Measurements from ENCODE around the gene KRTAP10-11. TPM values are rescaled to one million over a fixed set of nuclear protein-coding genes. Genes with fewer than 3 reads are reported as not detected.

Gene KRTAP10-11
- total RNA-seq, 5 donors from 2014 or later (not counting 1 experiment from before 2014, with no cell fraction given), result not detected

DNA sequence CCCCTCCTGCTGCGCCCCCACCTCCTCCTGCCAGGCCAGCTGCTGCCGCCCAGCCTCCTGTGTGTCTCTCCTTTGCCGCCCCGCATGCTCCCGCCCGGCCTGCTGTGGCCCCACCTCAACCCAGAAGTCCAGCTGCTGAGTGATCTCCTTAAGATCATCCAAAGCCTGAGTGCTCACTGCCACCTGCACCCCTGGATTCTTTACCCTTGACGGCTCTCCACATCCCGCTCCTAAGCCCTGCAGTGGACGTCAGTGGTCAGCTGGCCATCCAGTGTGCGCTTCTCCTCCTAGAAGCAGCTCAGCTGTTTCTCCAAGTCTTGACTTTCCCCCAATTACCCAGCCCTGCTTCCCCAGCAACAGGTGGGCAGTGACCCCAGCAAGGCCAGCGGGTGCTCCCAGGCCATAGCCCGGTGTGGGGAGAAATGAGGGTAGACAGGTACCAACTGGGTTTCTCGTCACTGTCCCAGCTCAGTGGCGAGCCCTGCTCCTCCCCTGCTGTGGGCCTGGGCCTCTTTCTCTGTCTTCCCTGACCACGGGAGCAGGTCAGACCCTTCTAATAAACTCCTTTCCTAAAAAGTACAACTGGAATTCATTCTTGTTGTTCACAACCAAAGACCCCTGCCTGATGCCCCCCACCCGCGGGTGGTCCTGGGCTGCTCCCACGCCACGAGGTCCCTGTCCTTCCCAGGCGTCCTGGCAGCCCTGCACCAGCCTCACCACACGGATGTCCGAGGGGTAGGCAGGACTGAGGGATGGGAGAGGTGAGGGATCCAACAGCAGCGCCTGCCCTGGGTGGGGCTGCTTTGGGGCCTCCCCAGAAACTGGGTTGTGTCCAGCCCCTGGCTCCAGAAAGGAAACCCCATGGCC lies 44.4 kb upstream of the KRTAP10-11 start:
- Mint-ChIP-seq H3K27ac (no peak overlapping the region), H3K9me3 (peaks cover 5 to 16% (median 6%) of the 10 kb centered on the region in 3 donors), H3K27me3 (peaks cover 3 to 19% of the 10 kb centered on the region in 2 donors), H3K4me3 (no peak overlapping the region), H3K4me1 (peaks cover 0 to 5% (median 0%) of the 10 kb centered on the region in 3 donors), H3K36me3 (peaks cover 5% of the 10 kb centered on the region)
- WGBS (ENCODE audit: insufficient coverage), result 86% methylated on average over 15 of the region's 23 CpGs
- H3K27ac ChIP-seq (ENCODE audit: low read length), result no peak overlapping the region
- peaks cover 0 to 28% of the 10 kb centered on the region in 2 experiments for H3K27me3 ChIP-seq (replicated peaks in 1 of 2; ENCODE audit: control insufficient read depth in 2 of 2, extremely low read depth in 1 of 2, insufficient read depth in 2 of 2, low read length in 1 of 2)
- ChIA-PET CTCF (no interaction called here), POLR2A (no interaction called here)
- no peaks in the 10 kb centered on the region for H3K36me3 ChIP-seq (ENCODE audit: control insufficient read depth in 2 of 2, extremely low read depth in 1 of 2, insufficient read depth in 1 of 2, low read length in 1 of 2)
- no peaks in the 10 kb centered on the region for H3K9me3 ChIP-seq
- ATAC-seq (replicated peaks in 1 of 4) (no peak), DNase-seq (no peak)
- H3K4me3 ChIP-seq (ENCODE audit: control insufficient read depth in 1 of 2, extremely low read depth in 1 of 2, low read length in 1 of 2), result no peak overlapping the region
- no peaks in the 10 kb centered on the region for H3K4me1 ChIP-seq (ENCODE audit: control insufficient read depth in 1 of 2, extremely low read depth in 1 of 2, insufficient read depth in 2 of 2, low read length in 2 of 2)

GRCh38 chr21:44602463-44602850 lies 43.8 kb upstream of the KRTAP10-11 start:
- Mint-ChIP-seq H3K36me3 (peaks cover 5% of the 10 kb centered on the region), H3K4me1 (peaks cover 0 to 5% (median 0%) of the 10 kb centered on the region in 3 donors), H3K27me3 (peaks cover 3 to 19% of the 10 kb centered on the region in 2 donors), H3K9me3 (peaks cover 5 to 16% (median 6%) of the 10 kb centered on the region in 3 donors), H3K27ac (no peak overlapping the region), H3K4me3 (no peak overlapping the region)
- H3K4me1 ChIP-seq (ENCODE audit: control insufficient read depth in 1 of 2, extremely low read depth in 1 of 2, insufficient read depth in 2 of 2, low read length in 2 of 2), result no peaks in the 10 kb centered on the region
- WGBS (ENCODE audit: insufficient coverage), result 87% methylated on average over 20 of the region's 21 CpGs
- ChIA-PET CTCF (no interaction called here), POLR2A (no interaction called here)
- H3K27me3 ChIP-seq (replicated peaks in 1 of 2; ENCODE audit: control insufficient read depth in 2 of 2, extremely low read depth in 1 of 2, insufficient read depth in 2 of 2, low read length in 1 of 2), result peaks cover 0 to 28% of the 10 kb centered on the region in 2 experiments
- no peaks in the 10 kb centered on the region for H3K36me3 ChIP-seq (ENCODE audit: control insufficient read depth in 2 of 2, extremely low read depth in 1 of 2, insufficient read depth in 1 of 2, low read length in 1 of 2)
- no peak for DNase-seq
- H3K27ac ChIP-seq (ENCODE audit: low read length), result no peak overlapping the region
- no peak overlapping the region for H3K4me3 ChIP-seq (ENCODE audit: control insufficient read depth in 1 of 2, extremely low read depth in 1 of 2, low read length in 1 of 2)
- H3K9me3 ChIP-seq, result no peaks in the 10 kb centered on the region
- ATAC-seq (replicated peaks in 1 of 4), result no peak

GRCh38 chr21:44603109-44603875 lies 42.9 kb upstream of the KRTAP10-11 start:
- ChIA-PET CTCF (no interaction called here), POLR2A (no interaction called here)
- Mint-ChIP-seq H3K36me3 (peaks cover 5% of the 10 kb centered on the region), H3K4me1 (peaks cover 0 to 5% (median 0%) of the 10 kb centered on the region in 3 donors), H3K27me3 (peaks cover 6 to 20% of the 10 kb centered on the region in 2 donors), H3K27ac (no peak overlapping the region), H3K9me3 (peaks cover 5 to 12% (median 6%) of the 10 kb centered on the region in 3 donors), H3K4me3 (no peak overlapping the region)
- Histone ChIP-seq H3K27ac (ENCODE audit: low read length) (no peak overlapping the region), H3K36me3 (ENCODE audit: control insufficient read depth in 2 of 2, extremely low read depth in 1 of 2, insufficient read depth in 1 of 2, low read length in 1 of 2) (no peaks in the 10 kb centered on the region), H3K4me1 (ENCODE audit: control insufficient read depth in 1 of 2, extremely low read depth in 1 of 2, insufficient read depth in 2 of 2, low read length in 2 of 2) (no peaks in the 10 kb centered on the region), H3K27me3 (replicated peaks in 1 of 2; ENCODE audit: control insufficient read depth in 2 of 2, extremely low read depth in 1 of 2, insufficient read depth in 2 of 2, low read length in 1 of 2) (peaks cover 0 to 28% of the 10 kb centered on the region in 2 experiments), H3K9me3 (no peaks in the 10 kb centered on the region), H3K4me3 (ENCODE audit: control insufficient read depth in 1 of 2, extremely low read depth in 1 of 2, low read length in 1 of 2) (peak overlapping the region in 1 of 2 donors; percentile 23)
- DNase-seq (no peak), ATAC-seq (replicated peaks in 1 of 4) (no peak)
- 61% methylated on average over 15 of the region's 17 CpGs for WGBS (ENCODE audit: insufficient coverage)

DNA sequence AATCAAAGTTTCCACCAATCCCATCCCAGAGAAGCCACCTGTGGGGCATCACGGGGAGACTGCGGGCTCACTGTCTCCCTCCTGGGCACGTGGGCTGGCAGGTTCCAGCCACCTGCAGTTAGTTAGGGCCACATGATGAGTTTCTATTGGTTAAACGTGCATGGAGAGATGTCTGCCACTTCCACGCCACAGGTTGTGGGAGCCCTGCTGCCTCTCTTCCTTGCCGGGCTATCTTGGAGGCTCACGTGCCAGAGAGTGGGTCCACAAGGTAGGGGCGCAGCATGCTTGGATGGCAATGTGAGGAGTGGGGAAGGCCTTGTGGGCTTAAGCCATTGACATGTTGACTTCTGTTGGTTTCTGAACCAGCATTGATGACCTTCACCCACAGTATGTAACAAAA lies 42.3 kb upstream of the KRTAP10-11 start:
- H3K27ac ChIP-seq (ENCODE audit: low read length), result no peak overlapping the region
- peaks cover 3% of the 10 kb centered on the region for H3K36me3 Mint-ChIP-seq
- peaks cover 0 to 5% (median 0%) of the 10 kb centered on the region in 3 donors for H3K4me1 Mint-ChIP-seq
- H3K36me3 ChIP-seq (ENCODE audit: control insufficient read depth in 2 of 2, extremely low read depth in 1 of 2, insufficient read depth in 1 of 2, low read length in 1 of 2), result no peaks in the 10 kb centered on the region
- H3K9me3 ChIP-seq, result no peaks in the 10 kb centered on the region
- peaks cover 2 to 8% (median 3%) of the 10 kb centered on the region in 3 donors for H3K9me3 Mint-ChIP-seq
- 91% methylated on average over 2 of the region's 8 CpGs for WGBS (ENCODE audit: insufficient coverage)
- ChIA-PET POLR2A (no interaction called here), CTCF (no interaction called here)
- H3K4me1 ChIP-seq (ENCODE audit: control insufficient read depth in 1 of 2, extremely low read depth in 1 of 2, insufficient read depth in 2 of 2, low read length in 2 of 2), result no peaks in the 10 kb centered on the region
- peaks cover 0 to 28% of the 10 kb centered on the region in 2 experiments for H3K27me3 ChIP-seq (replicated peaks in 1 of 2; ENCODE audit: control insufficient read depth in 2 of 2, extremely low read depth in 1 of 2, insufficient read depth in 2 of 2, low read length in 1 of 2)
- DNase-seq (no peak), ATAC-seq (replicated peaks in 1 of 4) (no peak)
- peak overlapping the region in 1 of 2 donors; percentile 23 for H3K4me3 ChIP-seq (ENCODE audit: control insufficient read depth in 1 of 2, extremely low read depth in 1 of 2, low read length in 1 of 2)
- no peak overlapping the region for H3K4me3 Mint-ChIP-seq
- no peak overlapping the region for H3K27ac Mint-ChIP-seq
- peaks cover 6 to 21% of the 10 kb centered on the region in 2 donors for H3K27me3 Mint-ChIP-seq

- CTCF ChIA-PET, result no interaction called here
- peaks cover 0 to 5% (median 0%) of the 10 kb centered on the region in 3 donors for H3K4me1 Mint-ChIP-seq
- Histone ChIP-seq H3K4me1 (ENCODE audit: control insufficient read depth in 1 of 2, extremely low read depth in 1 of 2, insufficient read depth in 2 of 2, low read length in 2 of 2) (no peaks in the 10 kb centered on the region), H3K27ac (ENCODE audit: low read length) (no peak overlapping the region), H3K27me3 (replicated peaks in 1 of 2; ENCODE audit: control insufficient read depth in 2 of 2, extremely low read depth in 1 of 2, insufficient read depth in 2 of 2, low read length in 1 of 2) (peaks cover 0 to 24% of the 10 kb centered on the region in 2 experiments), H3K36me3 (ENCODE audit: control insufficient read depth in 2 of 2, extremely low read depth in 1 of 2, insufficient read depth in 1 of 2, low read length in 1 of 2) (no peaks in the 10 kb centered on the region), H3K9me3 (no peaks in the 10 kb centered on the region), H3K4me3 (ENCODE audit: control insufficient read depth in 1 of 2, extremely low read depth in 1 of 2, low read length in 1 of 2) (no peak overlapping the region)
- ATAC-seq (replicated peaks in 1 of 4) (no peak), DNase-seq (no peak)
- 75% methylated on average over 2 of the region's 4 CpGs for WGBS (ENCODE audit: insufficient coverage)
- POLR2A ChIA-PET, result no interaction called here
- no peak overlapping the region for H3K27ac Mint-ChIP-seq
- H3K36me3 Mint-ChIP-seq, result peaks cover 6% of the 10 kb centered on the region
- no peak overlapping the region for H3K4me3 Mint-ChIP-seq
- peaks cover 12 to 30% (median 16%) of the 10 kb centered on the region in 3 donors for H3K9me3 Mint-ChIP-seq
- H3K27me3 Mint-ChIP-seq, result peaks cover 6 to 18% of the 10 kb centered on the region in 2 donors
These were observed 39.7 kb upstream of the KRTAP10-11 start for GRCh38 chr21:44606495-44606894.

GRCh38 chr21:44609193-44609592 lies 37.0 kb upstream of the KRTAP10-11 start:
- H3K4me1 Mint-ChIP-seq, result peaks cover 0 to 3% (median under 1%) of the 10 kb centered on the region in 3 donors
- POLR2A ChIA-PET, result interaction anchor here in 1 of 2 donors (0.6 kb wide), 1 partner anchor 172 kb away, joined by 4 read pairs; no protein-coding TSS in a partner anchor
- H3K4me1 ChIP-seq (ENCODE audit: control insufficient read depth in 1 of 2, extremely low read depth in 1 of 2, insufficient read depth in 2 of 2, low read length in 2 of 2), result no peaks in the 10 kb centered on the region

More at GRCh38 chr21:44609193-44609592, 37.0 kb upstream of the KRTAP10-11 start:
- Mint-ChIP-seq H3K4me3 (no peak overlapping the region), H3K27me3 (peaks cover 6 to 12% of the 10 kb centered on the region in 2 donors), H3K9me3 (peaks cover 12 to 32% (median 16%) of the 10 kb centered on the region in 3 donors), H3K36me3 (peaks cover 6% of the 10 kb centered on the region), H3K27ac (no peak overlapping the region)
- Histone ChIP-seq H3K36me3 (ENCODE audit: control insufficient read depth in 2 of 2, extremely low read depth in 1 of 2, insufficient read depth in 1 of 2, low read length in 1 of 2) (no peaks in the 10 kb centered on the region), H3K27me3 (replicated peaks in 1 of 2; ENCODE audit: control insufficient read depth in 2 of 2, extremely low read depth in 1 of 2, insufficient read depth in 2 of 2, low read length in 1 of 2) (peaks cover 0 to 1% of the 10 kb centered on the region in 2 experiments), H3K9me3 (no peaks in the 10 kb centered on the region), H3K4me3 (ENCODE audit: control insufficient read depth in 1 of 2, extremely low read depth in 1 of 2, low read length in 1 of 2) (no peak overlapping the region), H3K27ac (ENCODE audit: low read length) (no peak overlapping the region)
- no peak for ATAC-seq (replicated peaks in 1 of 4)
- no peak for DNase-seq
- CTCF ChIA-PET, result no interaction called here

Measured in T-cell (primary cell).